ENCODE data around the gene PTGES3.
"Not testable (repeated sequence)": the region's sequence is repeated elsewhere in the genome, so short reads cannot be mapped to it uniquely, and the experiment has no call there.

Gene PTGES3

DNA sequence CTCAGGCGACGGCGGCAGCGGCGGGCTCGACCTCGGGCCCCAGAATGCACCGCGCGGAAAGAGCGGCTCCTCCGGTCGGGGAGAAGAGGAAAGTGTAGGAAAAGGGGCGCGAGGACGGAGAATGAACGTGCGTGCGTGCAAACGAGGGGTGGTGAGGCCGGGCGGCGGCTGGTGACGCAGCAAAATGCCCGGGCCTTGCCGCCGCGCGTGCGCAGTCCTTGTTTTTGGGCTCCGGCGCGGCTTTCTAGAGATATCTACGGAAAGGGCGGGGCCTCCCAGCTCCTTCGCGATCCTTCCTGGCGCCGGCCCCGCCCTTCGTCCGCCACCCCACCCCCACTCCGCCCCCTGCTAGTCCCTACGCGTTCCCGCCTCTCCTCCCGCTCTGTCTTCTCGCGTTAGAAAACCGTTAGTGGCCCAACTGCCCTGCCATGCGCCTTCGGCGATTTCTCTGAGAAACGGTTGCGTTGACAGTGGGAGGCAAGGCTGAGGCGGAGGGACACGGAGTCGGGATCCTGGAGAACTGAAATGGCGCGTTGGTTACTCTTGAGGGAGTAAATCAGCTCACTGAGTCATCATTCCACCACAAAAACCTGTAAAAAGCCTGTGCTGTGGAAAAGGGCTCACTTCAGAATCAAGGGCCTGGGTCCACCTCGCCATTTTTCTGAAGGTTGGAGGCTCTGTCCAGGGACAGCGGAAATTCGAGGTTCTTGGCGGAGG is at the start of gene PTGES3:
TSS of gene PTGES3 (minus strand) at position 156 of the 717 bp plus-strand sequence. CDS start 285 bp downstream, outside the sequence.
- peak; percentile 99 for DNase-seq
- in situ Hi-C loops (cut with MboI; ENCODE audit: low pct_unique_long_range_greater_than_20kb, low sequenced_read_pairs), result no loop called here

- in situ Hi-C loops (cut with MboI; ENCODE audit: low pct_unique_long_range_greater_than_20kb, low sequenced_read_pairs), result no loop called here
Measured at GRCh38 chr12:56728139-56728861, 40.2 kb upstream of the PTGES3 start.

GRCh38 chr12:56726196-56726675 is 38.2 kb upstream of the PTGES3 start:
- DNase-seq; in situ Hi-C loops (cut with MboI; ENCODE audit: low pct_unique_long_range_greater_than_20kb, low sequenced_read_pairs): not testable (repeated sequence)

More at GRCh38 chr12:56728139-56728861, 40.2 kb upstream of the PTGES3 start:
- DNase-seq, result no peak

GRCh38 chr12:56725723-56726102 is 37.6 kb upstream of the PTGES3 start:
- no peak for DNase-seq
- in situ Hi-C loops (cut with MboI; ENCODE audit: low pct_unique_long_range_greater_than_20kb, low sequenced_read_pairs), result no loop called here

GRCh38 chr12:56724972-56725722 is 37.1 kb upstream of the PTGES3 start, which contains the start of gene NACA:
Gene NACA, minus strand, starts transcription at chr12:56725299. Its CDS starts 778 bp downstream, at chr12:56724521.
- peak; percentile 97 for DNase-seq
- in situ Hi-C loops (cut with MboI; ENCODE audit: low pct_unique_long_range_greater_than_20kb, low sequenced_read_pairs), result no loop called here

DNA sequence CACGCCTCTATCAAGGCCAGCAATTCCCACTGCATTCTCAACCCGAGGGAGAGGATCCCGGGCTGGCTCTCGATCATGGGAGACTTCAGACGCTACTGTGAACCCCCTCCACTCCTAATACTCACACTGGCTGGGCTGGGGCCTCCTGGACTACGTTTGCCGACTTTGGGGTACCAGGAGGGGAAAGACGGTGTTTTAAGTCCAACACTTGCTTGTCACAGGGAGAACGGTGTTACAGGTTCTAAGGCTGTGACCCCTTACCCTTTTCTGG is 36.6 kb upstream of the PTGES3 start:
- in situ Hi-C loops (cut with MboI; ENCODE audit: low pct_unique_long_range_greater_than_20kb, low sequenced_read_pairs), result no loop called here
- no peak for DNase-seq

GRCh38 chr12:56723889-56724700 is 36.0 kb upstream of the PTGES3 start:
- no peak for DNase-seq
- in situ Hi-C loops (cut with MboI; ENCODE audit: low pct_unique_long_range_greater_than_20kb, low sequenced_read_pairs), result no loop called here

GRCh38 chr12:56723352-56723751 is 35.3 kb upstream of the PTGES3 start:
- no peak for DNase-seq
- in situ Hi-C loops (cut with MboI; ENCODE audit: low pct_unique_long_range_greater_than_20kb, low sequenced_read_pairs), result no loop called here

- in situ Hi-C loops (cut with MboI; ENCODE audit: low pct_unique_long_range_greater_than_20kb, low sequenced_read_pairs), result no loop called here
- DNase-seq, result no peak
Measured at GRCh38 chr12:56722832-56723231, 34.7 kb upstream of the PTGES3 start.

- in situ Hi-C loops (cut with MboI; ENCODE audit: low pct_unique_long_range_greater_than_20kb, low sequenced_read_pairs), result no loop called here
- DNase-seq, result no peak
Measured at GRCh38 chr12:56721721-56722120, 33.6 kb upstream of the PTGES3 start.

DNA sequence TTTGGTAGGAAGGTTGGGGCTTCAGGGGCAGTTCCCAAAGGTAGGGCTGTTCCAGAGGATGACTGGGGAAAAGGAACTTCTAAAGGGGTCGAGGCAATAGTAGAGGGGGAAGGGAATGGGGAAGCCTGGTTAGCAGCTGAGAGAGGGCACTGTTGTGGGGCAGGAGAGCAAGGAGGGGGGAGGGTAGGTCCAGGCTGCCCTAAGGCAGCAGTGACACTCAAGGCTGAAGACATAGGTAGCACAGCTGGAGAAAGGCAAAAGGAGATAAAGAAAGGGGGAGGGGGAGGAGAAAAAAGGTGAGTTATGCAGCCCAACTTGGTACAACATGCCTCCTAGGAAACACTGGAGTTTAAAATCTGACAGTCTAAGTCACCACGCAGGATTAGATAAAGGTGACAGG is 33.1 kb upstream of the PTGES3 start:
- DNase-seq, result peak; percentile 46
- in situ Hi-C loops (cut with MboI; ENCODE audit: low pct_unique_long_range_greater_than_20kb, low sequenced_read_pairs), result no loop called here

DNA sequence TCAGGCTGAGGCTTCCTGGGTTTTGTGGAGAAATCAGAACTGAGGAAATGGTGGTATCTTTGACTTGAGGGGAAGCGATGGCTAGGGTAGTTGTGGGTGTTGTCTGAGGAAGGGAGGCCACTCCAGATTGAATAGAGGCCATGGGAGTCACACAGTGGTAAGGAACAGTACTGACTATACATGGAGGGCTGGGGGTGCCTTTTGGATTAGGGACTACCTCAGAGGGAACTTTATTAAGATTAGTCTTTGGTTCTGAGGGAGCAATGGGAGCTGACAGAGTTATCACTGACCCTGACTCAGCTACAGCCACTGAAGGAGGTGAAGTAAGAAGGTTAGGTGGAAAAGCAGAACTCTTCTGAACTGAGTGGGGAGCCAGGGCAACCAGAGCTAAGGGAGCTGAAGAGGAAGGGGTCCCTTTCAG is 32.7 kb upstream of the PTGES3 start:
- in situ Hi-C loops (cut with MboI; ENCODE audit: low pct_unique_long_range_greater_than_20kb, low sequenced_read_pairs), result no loop called here
- DNase-seq, result peak; percentile 48

- DNase-seq, result no peak
- in situ Hi-C loops (cut with MboI; ENCODE audit: low pct_unique_long_range_greater_than_20kb, low sequenced_read_pairs), result no loop called here
Measured at GRCh38 chr12:56719056-56719455, 31.0 kb upstream of the PTGES3 start.

DNA sequence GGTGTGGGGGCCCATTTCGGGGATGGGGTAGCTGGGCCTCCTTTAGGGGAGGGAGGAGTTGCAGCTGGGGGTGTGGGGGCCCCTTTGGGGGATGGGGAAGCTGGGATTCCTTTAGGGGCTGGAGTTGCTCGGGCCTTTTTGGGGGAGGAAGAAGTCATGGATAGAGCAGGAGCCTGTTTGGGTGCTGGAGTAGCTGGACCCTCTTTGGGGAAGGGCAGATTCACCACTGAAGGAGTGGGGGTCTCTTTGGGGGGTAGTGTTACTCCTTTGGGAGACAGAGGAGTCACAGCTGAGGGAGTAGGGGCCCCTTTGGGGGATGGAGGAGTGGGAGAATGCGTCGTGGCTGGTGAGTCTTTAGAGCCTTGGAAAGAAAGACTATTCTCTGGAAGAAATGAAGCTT is 30.6 kb upstream of the PTGES3 start:
- in situ Hi-C loops (cut with MboI; ENCODE audit: low pct_unique_long_range_greater_than_20kb, low sequenced_read_pairs), result no loop called here
- no peak for DNase-seq

DNA sequence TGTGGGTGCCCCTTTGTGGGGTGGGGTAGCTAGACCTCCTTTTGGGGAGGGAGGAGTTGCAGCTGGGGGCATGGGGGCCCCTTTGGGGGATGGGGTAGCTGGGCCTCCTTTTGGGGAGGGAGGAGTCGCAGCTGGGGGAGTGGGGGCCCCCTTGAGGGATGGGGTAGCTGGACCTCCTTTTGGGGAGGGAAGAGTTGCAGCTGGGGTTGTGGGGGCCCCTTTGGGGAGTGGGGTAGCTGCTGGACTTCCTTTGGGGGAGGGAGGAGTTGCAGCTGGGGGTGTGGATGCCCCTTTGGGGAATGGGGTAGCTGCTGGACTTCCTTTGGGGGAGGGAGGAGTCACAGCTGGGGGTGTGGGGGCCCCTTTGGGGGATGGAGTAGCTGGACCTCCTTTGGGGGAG is 30.1 kb upstream of the PTGES3 start:
- in situ Hi-C loops (cut with MboI; ENCODE audit: low pct_unique_long_range_greater_than_20kb, low sequenced_read_pairs), result no loop called here

DNA sequence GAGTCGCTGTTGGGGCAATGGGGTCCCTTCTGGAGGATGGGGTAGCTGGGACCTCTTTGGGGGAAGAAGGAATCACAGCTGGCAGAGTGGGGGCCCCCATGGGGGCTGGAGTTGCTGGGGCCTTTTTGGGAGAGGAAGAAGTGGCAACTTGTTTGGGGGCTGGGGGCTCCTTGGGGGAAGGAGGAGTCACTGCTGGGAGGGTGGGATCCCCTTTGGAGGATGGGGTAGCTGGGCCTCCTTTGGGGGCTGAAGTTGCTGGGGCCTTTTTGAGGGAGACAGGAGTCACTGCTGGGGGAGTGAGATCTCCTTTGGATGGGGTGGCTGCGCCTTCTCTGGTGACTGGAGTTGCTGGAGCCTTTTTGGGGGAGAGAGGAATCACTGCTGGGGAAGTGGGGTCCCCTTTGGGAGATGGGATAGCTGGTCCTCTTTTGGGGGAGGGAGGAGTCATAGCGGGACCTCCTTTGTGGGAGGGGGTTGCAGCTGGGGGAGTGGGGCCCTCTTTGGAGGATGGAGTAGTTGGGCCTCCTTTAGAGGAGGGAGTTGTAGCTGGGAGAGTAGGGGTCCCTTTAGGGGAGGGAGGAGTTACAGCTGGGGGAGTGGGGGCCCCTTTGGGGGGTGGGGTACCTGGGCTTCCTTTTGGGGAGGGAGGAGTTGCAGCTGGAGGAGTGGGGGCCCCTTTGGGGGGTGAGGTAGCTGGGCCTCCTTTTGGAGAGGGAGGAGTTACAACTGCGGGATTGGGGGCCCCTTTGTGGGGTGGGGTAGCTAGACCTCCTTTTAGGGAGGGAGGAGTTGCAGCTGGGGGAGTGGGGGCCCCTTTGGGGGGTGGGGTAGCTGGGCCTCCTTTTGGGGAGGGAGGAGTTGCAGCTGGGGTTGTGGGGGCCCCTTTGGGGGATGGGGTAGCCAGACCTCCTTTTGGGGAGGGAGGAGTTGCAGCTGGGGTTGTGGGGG is 29.1 kb upstream of the PTGES3 start:
- no peak for DNase-seq
- in situ Hi-C loops (cut with MboI; ENCODE audit: low pct_unique_long_range_greater_than_20kb, low sequenced_read_pairs), result no loop called here

More for the DNA sequence above, 30.1 kb upstream of the PTGES3 start:
- DNase-seq, result no peak

GRCh38 chr12:56716458-56716857 is 28.4 kb upstream of the PTGES3 start:
- in situ Hi-C loops (cut with MboI; ENCODE audit: low pct_unique_long_range_greater_than_20kb, low sequenced_read_pairs), result no loop called here
- DNase-seq, result no peak

DNA sequence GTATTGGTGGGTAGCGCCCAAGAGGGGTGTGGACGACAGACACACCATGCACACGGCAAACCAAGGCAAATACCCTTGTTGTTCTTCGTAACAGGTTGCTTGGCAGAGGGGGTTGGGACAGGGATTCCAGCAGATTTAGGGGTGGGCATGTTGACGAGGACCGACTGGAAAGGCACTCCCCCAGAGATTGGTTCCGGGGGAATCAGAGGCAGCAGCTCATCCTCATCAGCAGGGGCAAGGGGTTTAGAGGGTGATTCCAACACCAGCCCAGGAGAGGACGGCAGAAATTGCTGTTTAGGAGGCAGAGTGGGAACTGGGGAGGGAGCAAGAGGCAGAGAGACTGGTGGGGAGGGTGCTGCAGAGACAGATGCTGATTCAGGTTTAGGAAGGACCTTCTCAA is 27.7 kb upstream of the PTGES3 start:
- DNase-seq, result no peak
- in situ Hi-C loops (cut with MboI; ENCODE audit: low pct_unique_long_range_greater_than_20kb, low sequenced_read_pairs), result no loop called here
